ENCODE measurements around the gene BTBD17. TPM values are rescaled to one million over a fixed set of nuclear protein-coding genes. Genes with fewer than 3 reads are reported as not detected.

BTBD17 gene
- total and polyA plus RNA-seq, 2 of the 8 experiments (the other 6 are each of a cell fraction or from before 2014, with no cell fraction given) = 7.0 to 14.8 TPM

- FAIRE-seq (no peak), DNase-seq (ENCODE audit: low read depth in 1 of 2, low spot score in 2 of 2) (no peak)
- Histone ChIP-seq H2AK5ac (ENCODE audit: low read depth, low read length) (no peak overlapping the region), H3K23me2 (ENCODE audit: low read depth, low read length) (no peaks in the 10 kb centered on the region), H3K4me1 (replicated peaks in 1 of 4; ENCODE audit: control insufficient read depth in 3 of 4, insufficient read depth in 4 of 4, low read length in 3 of 4) (peaks cover 0 to 9% (median 3%) of the 10 kb centered on the region in 4 experiments; a peak in 4 of 7 replicates), H3K27me3 (replicated peaks in 1 of 4; ENCODE audit: control insufficient read depth in 3 of 4, extremely low read depth in 1 of 4, insufficient read depth in 3 of 4, low read length in 3 of 4) (no peaks in the 10 kb centered on the region; a peak in 1 of 7 replicates), H2BK15ac (ENCODE audit: low read length) (no peak overlapping the region), H2BK12ac (ENCODE audit: low read depth, low read length) (no peak overlapping the region), H3K18ac (ENCODE audit: extremely low read depth, low read length) (no peak overlapping the region), H4K8ac (ENCODE audit: extremely low read depth, insufficient read depth, low read length) (peak overlapping the region; percentile 80; the same call in 1 of the 2 replicates), H3K4me2 (ENCODE audit: insufficient read depth in 1 of 2, low read depth in 2 of 2, low read length in 2 of 2) (no peak overlapping the region), H3K4ac (replicated peaks; ENCODE audit: insufficient read length, low read depth, low read length) (no peak overlapping the region), H3K56ac (replicated peaks; ENCODE audit: insufficient read length, low read depth, low read length) (no peak overlapping the region), H3K4me3 (ENCODE audit: extremely low read depth in 1 of 4, insufficient read depth in 2 of 4, low read depth in 3 of 4, low read length in 4 of 4) (no peak overlapping the region), H4K5ac (ENCODE audit: insufficient read length, low read depth, low read length) (no peak overlapping the region), H4K20me1 (replicated peaks in 1 of 2; ENCODE audit: control insufficient read depth in 1 of 2, insufficient read depth in 2 of 2, low read length in 2 of 2) (no peaks in the 10 kb centered on the region), H3K79me1 (ENCODE audit: low read depth, low read length) (no peaks in the 10 kb centered on the region), H2BK5ac (ENCODE audit: low read depth, low read length) (no peak overlapping the region), H3K79me2 (ENCODE audit: control insufficient read depth in 1 of 2, insufficient read depth in 2 of 2, low read length in 2 of 2) (no peaks in the 10 kb centered on the region), H3K9me3 (ENCODE audit: insufficient read depth in 2 of 2, low read depth in 1 of 2, low read length in 1 of 2) (peaks cover 7 to 13% of the 10 kb centered on the region in 2 experiments; a peak in 2 of 4 replicates), H3K27ac (ENCODE audit: low read depth, low read length) (no peak overlapping the region), H2BK20ac (ENCODE audit: low read length) (no peak overlapping the region), H3K36me3 (ENCODE audit: control insufficient read depth in 2 of 4, insufficient read depth in 4 of 4, low read length in 3 of 4) (no peaks in the 10 kb centered on the region), H2BK120ac (replicated peaks; ENCODE audit: low read depth, low read length) (no peak overlapping the region), H2AFZ (ENCODE audit: low read length) (no peak overlapping the region), H4K91ac (replicated peaks; ENCODE audit: insufficient read length, low read length) (no peak overlapping the region), H3K23ac (ENCODE audit: insufficient read length) (no peak overlapping the region), H3K9ac (replicated peaks in 1 of 4; ENCODE audit: extremely low read depth in 1 of 4, low read depth in 3 of 4, low read length in 3 of 4) (no peak overlapping the region), H3K14ac (ENCODE audit: insufficient read length) (no peak overlapping the region)
- POLR2A ChIA-PET (ENCODE audit: partially characterized antibody) = no interaction called here
- WGBS, 2 experiments (ENCODE audit: extremely low coverage in 1 of 2, insufficient coverage in 1 of 2, insufficient read length in 1 of 2, insufficient replicate concordance in 2 of 2, low coverage in 1 of 2, low lambda C conversion rate in 2 of 2, missing lambda C conversion rate in 1 of 2) = 85% methylated on average over 7 of the region's 7 CpGs; no CpG with 5 or more reads in 1 of the 2 experiments
- CTCF ChIA-PET (ENCODE audit: partially characterized antibody) = interaction anchor here (0.9 to 7.3 kb wide), 8 partner anchors 8 to 37 kb away, joined by 3 to 55 read pairs (median 6); no protein-coding TSS in a partner anchor
- TF ChIP-seq BACH1 (IDR thresholded peaks at IDR 0.05; ENCODE audit: low read length) = no peak
- TF ChIP-seq SIRT6 (IDR thresholded peaks at IDR 0.05; ENCODE audit: low read length) = no peak
- TF ChIP-seq BRCA1 (IDR thresholded peaks at IDR 0.05; ENCODE audit: low read depth, low read length) = no peak
- TF ChIP-seq RBBP5 (IDR thresholded peaks at IDR 0.05; ENCODE audit: borderline replicate concordance, low read depth, low read length) = no peak
- no peak for TF ChIP-seq JUND (IDR thresholded peaks at IDR 0.05; ENCODE audit: low read length)
- TF ChIP-seq, protein P1, sequence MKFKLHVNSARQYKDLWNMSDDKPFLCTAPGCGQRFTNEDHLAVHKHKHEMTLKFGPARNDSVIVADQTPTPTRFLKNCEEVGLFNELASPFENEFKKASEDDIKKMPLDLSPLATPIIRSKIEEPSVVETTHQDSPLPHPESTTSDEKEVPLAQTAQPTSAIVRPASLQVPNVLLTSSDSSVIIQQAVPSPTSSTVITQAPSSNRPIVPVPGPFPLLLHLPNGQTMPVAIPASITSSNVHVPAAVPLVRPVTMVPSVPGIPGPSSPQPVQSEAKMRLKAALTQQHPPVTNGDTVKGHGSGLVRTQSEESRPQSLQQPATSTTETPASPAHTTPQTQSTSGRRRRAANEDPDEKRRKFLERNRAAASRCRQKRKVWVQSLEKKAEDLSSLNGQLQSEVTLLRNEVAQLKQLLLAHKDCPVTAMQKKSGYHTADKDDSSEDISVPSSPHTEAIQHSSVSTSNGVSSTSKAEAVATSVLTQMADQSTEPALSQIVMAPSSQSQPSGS (IDR thresholded peaks at IDR 0.05; ENCODE audit: low read length) = no peak
- no peak for TF ChIP-seq TBP (IDR thresholded peaks at IDR 0.05; ENCODE audit: low read depth, low read length)
- no peak for TF ChIP-seq TCF12 (IDR thresholded peaks at IDR 0.05; ENCODE audit: low read depth, low read length)
- no peak for TF ChIP-seq KDM1A (IDR thresholded peaks at IDR 0.05; ENCODE audit: borderline replicate concordance, low read length)
- TF ChIP-seq ATF3 (IDR thresholded peaks at IDR 0.05; ENCODE audit: insufficient read depth, low read depth, low read length) = no peak
- no peak for TF ChIP-seq NANOG (IDR thresholded peaks at IDR 0.05; ENCODE audit: insufficient read depth, low read depth, low read length, poor library complexity, severe bottlenecking)
- no peak for TF ChIP-seq ASH2L (IDR thresholded peaks at IDR 0.05; ENCODE audit: low read length)
Measured at GRCh38 chr17:74336307-74336706, 25.4 kb downstream of the BTBD17 start.
